NCI-H2227 treated with DMSO at 0.1 percent for 48 hours (cell line): ENCODE data around the gene PTCHD1.

Source experiments
- DNase-seq: peaks from one replicate; lab custom pipeline; 2025; lab: John Stamatoyannopoulos, UW

PTCHD1 gene

GRCh38 chrX:23334848-23335599 lies at the start of gene PTCHD1:
TSS of gene PTCHD1 (plus strand) at chrX:23334849. CDS start at chrX:23334876, 27 bp downstream.
- no peak for DNase-seq

DNA sequence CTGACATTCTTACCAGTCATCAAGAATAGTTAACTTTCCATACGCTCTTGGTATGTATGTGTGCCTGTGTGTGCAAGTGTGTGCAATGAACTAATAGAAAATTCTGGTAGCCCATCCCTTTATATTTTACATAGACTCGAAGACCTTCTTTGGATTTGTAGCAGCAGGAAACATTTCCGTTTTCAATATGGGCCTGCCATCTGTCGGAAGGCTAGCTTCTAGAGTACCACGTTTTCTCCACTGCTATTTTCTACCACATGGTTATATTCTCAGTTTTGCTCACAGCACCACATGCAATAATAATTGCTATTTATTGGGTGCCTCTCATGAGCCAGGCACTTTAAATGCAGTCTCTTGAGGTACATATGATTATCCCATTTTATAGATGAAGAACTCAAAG lies 47.9 kb upstream of the PTCHD1 start:
- DNase-seq: no peak

DNA sequence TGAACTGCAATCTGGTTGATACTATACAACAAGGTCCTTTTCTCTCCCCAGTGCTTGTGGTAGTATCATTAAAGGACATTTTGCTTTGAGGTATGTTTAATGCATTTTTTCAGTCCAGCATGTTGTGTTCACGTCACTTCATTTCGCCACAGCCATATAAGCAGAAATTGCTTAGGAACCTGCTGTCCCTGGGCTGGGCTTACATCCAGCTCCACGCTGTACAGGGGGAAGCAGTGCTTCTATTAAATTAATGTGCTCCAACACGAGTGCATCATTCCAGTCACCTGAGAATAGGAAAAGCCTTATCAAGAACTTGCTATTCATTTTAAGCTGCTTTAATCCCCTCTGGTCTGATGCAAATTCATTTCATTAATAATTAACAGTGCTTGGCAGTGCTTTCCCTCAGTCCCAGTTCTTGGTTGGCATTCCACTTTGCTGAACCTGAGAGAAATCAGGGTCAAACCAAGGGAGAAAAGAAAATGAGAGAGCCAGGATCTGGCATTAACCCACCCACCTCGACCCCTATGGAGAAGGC lies 47.4 kb upstream of the PTCHD1 start:
- no peak for DNase-seq

DNA sequence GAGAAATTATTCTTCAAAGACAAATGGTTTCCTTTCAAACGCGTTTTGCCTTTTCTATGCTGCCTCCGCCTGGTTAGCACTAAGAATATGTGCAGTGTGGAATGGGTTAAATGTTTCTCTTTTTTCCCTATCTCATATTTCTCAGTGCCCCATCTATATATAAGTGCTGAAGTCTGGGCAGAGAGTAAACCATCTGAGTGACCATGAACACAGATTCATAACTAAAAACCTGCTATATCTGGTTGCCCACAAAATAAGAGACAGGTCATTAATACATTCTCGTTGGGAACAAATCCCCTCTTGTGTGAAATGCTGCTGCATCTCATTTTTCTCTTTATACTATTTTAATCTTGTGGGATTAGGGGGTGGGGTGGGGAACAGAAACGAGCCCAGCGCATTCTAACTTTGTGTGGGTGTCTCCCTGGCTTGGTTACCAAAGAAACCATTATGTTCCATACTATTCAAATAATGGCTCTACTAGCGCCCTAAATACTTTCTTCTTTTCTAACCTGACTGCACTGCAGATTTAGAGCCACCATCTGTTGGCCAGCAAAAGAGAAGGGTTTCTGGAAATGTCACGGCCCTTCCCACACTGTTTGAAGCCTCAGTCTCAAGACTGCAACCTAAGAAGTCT lies 42.2 kb upstream of the PTCHD1 start:
- no peak for DNase-seq

DNA sequence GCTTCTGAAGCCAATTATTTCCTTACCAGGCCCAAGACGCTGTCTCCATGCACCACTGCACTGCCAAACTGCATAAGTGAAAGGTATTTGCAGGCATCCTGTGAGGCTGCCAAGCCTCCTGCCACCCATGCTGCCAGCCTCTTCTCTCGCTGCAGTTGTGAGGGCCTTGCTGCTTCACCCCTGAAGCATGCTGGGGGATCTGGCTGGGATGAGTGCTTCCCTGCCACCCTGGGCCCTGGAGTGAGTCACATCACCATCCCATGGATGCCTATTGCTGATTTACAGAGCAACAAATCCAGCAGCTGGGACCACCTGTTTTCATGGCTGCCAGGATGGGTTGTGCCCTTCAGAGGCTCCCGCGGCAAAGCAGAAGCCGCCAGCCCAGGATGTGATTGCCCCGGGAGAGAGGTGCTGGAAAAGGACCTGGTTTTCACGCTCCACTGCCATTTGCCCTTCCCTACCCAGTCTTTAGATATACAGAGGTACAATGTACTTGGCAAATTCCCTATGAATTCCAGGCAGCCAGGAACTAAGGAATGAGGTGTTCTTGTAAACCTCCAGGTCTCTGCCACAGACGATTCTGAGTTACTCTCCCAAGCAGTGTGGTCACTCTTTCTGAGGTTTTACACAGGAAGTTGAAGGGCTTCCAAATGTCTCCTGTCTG lies 41.5 kb upstream of the PTCHD1 start:
- DNase-seq: no peak

GRCh38 chrX:23304881-23305280 lies 29.8 kb upstream of the PTCHD1 start:
- no peak for DNase-seq

- no peak for DNase-seq
Measured at GRCh38 chrX:23311731-23312130, 22.9 kb upstream of the PTCHD1 start.

DNA sequence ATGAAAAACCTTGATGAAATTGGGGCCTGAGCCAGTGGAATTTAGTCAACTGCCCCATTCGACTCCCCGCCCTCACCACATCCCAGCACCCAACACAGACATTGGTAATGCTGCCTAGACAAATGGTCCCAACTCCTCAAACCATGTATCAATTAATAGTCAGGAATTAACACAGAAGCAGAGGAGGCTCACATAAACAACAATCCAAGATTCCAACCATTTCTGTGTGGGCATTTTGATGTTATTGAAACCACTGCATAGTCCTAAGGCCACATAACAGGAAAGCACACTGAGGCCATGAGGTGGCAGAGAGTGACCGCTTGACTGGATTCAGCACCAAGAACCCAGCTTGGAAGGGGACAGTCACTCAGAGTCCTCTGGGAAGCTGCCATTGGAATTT lies 22.5 kb upstream of the PTCHD1 start:
- no peak for DNase-seq

DNA sequence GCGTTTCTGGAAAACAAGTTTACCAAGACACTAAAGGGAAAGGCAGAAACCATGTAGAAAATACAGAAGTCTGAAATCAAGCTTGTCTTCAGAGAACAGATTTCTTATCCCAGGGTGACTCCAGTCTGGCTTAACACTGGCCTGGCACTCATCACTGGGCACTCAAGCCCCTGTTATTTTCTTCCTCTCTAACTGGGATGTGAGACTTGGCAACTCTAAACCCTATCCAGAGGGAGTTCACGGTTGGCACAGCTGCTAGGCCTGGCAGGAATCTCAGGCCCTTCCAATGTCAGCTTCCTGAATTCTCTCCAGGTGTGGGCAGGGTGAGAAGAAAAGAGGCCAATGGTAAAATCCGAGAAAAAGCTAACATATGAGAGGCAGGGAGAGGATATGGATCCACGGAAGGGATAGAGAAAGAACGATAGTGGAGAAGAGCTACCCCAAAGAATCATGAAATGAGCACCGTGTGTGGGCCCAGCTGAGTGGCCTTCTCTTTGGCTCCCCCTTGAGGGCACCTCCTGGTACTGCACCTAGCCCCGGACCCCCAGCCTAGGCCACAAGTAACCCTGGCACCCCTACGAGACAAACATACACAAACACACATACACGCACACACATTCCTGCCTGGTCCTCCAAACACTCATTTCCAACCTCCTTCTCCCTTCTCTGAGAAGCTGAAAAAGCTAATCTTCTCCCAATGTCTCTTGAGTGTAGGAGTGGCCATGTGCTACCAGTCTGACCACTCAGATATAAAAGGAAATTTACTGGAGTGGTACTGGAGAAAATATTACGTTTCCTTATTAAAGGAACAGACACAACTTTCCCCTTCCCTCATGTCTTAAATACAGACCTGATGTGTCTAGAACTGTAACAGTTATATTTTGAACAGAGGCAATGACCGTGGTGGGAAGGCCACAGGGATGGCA lies 16.6 kb upstream of the PTCHD1 start:
- no peak for DNase-seq

- DNase-seq: no peak
Measured at GRCh38 chrX:23327104-23327503, 7.5 kb upstream of the PTCHD1 start.

GRCh38 chrX:23331701-23332100 lies 2.9 kb upstream of the PTCHD1 start:
- no peak for DNase-seq

- DNase-seq: no peak
Measured at GRCh38 chrX:23332101-23332887, 2.4 kb upstream of the PTCHD1 start.

- DNase-seq: no peak
Measured at GRCh38 chrX:23332888-23333821, 1.5 kb upstream of the PTCHD1 start.

DNA sequence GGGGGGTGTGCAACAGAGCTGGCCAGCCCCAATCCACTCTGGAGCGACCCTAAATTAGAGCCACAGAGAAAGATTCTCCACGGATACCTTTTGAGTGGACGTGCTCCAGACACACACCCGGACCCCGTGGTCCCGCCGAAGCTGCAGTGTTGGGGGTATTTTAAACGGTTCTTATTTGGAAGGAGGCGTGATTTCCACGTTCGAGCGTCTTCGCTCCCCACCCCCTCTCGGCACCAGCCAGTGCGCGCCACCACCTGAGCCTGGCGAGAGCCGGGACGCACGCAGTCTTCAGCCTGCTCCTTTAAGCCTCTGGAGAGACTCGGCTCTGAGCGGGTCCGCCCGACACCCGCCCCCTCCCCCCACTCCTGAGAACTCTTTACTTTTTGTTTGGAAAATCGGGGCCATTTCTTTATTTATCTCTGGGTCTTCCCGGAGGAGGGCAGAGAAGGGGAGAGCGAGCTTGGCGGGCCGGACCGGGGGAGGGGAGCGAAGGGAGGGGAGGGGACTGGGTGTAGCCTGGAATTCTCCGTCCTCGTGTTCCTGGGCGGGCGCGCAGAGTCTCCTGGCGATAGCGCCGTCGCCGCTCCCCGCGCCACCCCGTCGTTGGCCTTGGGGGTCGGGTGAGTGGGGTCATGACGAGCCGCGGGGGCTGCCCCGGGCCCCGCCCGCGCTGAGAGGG lies 668 bp upstream of the PTCHD1 start:
- no peak for DNase-seq

- DNase-seq: no peak
Measured at GRCh38 chrX:23334521-23334847, 165 bp upstream of the PTCHD1 start.

GRCh38 chrX:23338334-23338733 lies 3.7 kb downstream of the PTCHD1 start:
- DNase-seq: no peak

DNA sequence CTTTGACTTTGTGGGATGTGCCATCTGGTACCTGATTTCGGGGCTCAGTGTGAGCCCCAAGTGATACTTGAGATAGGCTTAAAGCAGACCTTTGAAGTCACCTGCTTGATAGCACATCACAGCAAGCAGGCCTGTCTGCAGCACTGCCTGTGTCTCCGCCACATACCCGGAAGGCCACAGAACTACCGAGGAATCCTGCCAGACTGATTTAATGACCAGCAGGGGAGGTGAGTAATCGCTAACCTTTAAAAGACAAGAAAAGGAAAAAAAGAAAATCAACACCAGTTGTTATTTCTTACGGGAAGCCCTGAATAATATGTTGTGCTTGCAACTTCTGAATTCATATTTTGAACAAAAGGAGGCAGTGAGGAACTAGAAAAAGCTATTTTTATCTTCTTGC lies 6.8 kb downstream of the PTCHD1 start:
- DNase-seq: no peak

- no peak for DNase-seq
Measured at GRCh38 chrX:23344238-23344903, 9.7 kb downstream of the PTCHD1 start.

GRCh38 chrX:23344904-23345271 lies 10.2 kb downstream of the PTCHD1 start:
- DNase-seq: no peak
